GM18505 (cell line): ENCODE measurements around the gene RBBP8NL.

Experiments used
- ATAC-seq: cut with Tn5 transposase; IDR thresholded peaks from one replicate; pipeline ENCODE4 v1.9.1; 2021; ENCODE audit not compliant: unreplicated experiment
- POLR2A ChIP-seq: IDR thresholded peaks from 4 replicates; pipeline ENCODE4 v1.6.1; 2011; ENCODE audit warnings: borderline replicate concordance; ENCODE audit not compliant: insufficient read depth, insufficient read length; ENCODE audit errors: extremely low read depth

Gene RBBP8NL

DNA sequence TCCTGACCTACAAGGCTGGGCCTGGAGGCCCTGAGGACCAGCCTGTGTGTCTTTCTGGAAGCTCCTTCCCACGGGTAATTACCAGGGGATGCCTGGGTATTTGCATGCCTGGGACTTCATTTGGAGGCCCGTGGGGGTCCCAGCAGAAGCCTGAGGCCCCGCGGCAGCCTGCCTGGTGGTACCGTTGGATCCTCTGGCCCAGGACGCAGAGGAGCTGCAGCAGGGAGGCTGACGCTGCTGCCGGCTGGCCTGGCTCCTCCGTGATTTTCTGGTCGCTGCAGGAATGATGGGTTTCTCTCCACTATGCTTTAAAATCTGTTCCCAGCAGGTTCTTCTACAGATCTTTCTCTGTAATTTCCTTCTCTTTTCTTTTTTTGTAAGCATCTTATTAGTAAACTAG is 26.8 kb downstream of the RBBP8NL start:
- ATAC-seq = no peak
- no peak for TF ChIP-seq POLR2A

DNA sequence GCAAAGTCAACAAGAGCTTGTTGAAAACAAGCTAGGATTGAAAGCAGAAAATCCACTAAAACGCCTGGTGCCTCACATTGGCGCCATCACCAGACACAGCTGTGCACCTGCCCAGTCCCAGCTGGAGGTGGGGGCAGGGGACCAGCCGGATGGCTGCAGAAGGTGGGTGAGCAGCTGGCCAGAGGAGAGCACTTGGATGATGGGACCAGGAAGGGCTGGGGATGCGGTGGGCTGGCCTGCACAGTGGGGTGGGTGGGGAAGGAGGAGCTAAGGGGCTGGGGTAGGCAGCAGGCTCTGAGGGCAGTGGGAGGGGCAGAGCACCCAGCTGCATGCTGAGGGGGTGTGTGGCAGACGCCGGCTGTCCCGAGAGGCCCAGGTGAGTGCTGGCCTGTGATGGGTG is 27.3 kb downstream of the RBBP8NL start:
- ATAC-seq = no peak
- no peak for TF ChIP-seq POLR2A

DNA sequence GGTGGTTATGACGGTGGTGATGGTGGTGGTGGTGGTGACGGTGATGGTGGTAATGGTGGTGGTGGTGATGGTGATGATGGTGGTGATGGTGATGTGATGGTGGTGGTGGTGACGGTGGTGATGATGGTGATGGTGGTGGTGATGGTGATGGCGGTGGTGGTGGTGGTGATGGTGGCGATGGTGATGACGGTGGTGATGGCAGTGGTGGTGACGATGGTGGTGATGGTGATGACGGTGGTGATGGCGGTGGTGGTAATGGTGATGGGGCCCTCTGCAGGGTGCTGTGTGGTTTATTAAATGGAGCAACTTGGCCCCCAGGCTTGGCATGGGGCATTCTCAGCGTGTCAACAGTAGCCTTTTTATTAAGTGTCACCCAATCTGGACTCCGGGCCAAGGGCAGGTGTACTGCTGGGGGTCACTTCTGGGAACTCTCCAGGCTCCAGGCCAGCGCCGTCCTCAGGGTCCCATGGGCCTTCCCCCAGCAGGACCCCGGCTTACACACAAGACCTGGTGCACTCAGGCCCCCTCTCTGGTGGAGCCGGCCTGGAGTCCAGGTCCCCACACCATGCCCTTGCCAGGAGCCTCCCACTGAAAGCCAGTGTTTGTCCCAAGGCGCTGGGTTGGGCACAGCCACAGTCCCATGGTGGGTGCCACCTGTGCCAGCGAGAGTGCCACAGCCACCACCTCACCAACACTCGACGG is 29.1 kb downstream of the RBBP8NL start:
- TF ChIP-seq POLR2A = no peak
- no peak for ATAC-seq

DNA sequence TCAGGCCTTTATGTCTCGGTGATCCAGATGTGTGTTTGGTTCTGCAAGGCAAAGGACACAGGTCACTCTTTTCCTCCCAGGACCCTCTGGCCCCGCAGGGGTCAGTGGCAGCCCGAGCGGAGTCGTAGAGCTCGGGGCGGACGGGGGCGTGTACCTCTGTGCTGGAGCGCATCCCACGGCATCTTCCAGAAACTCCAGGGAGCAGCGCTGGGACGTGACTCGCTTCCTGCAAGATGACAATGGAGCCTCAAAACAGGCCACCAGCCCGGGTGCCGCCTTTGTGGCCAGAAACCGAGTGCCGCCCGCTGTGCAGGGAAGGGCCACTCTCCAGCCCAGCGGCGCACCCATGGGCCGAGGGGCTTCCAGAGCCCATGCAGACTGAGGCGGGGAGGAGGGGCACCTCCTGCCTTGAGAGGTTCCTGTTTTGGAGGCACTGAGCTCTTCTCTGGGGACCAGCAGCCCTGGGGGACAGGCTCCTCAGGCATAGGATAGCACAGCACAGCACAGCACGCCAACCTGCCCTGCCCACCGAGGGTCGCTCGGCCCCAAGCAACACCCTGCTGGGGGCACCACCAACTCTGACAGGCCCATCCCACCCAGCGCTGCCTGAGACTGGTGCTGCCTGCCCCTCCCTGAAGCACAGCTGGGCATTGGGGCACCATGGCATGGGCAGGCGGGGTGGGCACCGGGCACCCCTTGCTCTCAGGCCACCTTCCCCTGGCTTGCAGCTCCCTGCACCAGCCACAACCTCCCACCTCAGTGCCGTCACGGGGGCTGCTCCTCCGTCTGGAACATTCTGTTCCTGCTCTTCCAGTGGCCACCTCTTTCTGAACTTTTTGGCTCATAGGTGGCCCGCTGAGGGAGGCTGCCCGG is 30.7 kb downstream of the RBBP8NL start:
- no peak for ATAC-seq
- no peak for TF ChIP-seq POLR2A

DNA sequence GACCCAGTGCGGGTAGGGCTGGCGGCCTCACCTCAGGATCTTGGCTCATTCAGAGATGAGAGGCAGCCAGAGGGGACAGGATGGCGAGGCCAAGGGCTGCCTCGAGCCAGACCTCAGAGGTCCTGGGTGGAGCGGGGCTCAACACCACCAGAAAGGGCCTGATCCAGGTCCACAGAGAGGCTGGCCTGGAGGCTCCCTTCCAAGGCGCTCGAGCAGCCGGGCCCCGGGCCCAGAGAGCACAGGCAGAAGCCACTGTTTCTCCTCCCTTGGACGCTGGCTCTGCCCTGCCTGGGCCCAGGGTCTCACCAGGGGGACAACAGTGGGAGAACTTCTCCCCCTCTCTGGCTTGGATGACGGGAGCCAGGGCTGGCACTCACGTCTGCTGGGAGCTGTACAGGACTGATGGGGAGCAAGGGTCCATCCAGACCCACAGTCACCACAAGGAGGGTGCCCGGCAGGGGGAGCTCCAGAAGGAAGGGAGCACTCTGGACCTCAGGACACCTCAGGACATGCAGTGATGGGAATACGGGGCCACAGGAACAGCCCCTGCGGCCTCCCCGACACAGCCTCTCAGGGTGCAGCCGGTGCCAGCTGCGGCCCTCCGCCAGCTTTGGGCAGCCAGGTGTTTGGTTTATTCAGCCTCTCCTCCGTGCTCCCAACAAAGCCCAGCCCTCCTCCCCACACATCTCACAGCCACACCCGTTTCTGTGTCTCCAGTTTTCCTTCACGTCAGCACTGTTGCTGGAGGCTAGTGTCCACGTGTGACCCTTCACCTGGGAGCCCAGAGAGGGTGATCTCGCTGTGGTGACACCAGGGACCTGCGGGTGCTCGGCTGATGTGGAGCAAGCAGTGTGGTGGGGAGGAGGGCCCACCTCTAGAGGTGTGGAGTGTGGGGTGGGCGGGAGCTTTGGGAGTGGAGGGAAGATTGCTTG is 31.8 kb downstream of the RBBP8NL start:
- no peak for ATAC-seq

DNA sequence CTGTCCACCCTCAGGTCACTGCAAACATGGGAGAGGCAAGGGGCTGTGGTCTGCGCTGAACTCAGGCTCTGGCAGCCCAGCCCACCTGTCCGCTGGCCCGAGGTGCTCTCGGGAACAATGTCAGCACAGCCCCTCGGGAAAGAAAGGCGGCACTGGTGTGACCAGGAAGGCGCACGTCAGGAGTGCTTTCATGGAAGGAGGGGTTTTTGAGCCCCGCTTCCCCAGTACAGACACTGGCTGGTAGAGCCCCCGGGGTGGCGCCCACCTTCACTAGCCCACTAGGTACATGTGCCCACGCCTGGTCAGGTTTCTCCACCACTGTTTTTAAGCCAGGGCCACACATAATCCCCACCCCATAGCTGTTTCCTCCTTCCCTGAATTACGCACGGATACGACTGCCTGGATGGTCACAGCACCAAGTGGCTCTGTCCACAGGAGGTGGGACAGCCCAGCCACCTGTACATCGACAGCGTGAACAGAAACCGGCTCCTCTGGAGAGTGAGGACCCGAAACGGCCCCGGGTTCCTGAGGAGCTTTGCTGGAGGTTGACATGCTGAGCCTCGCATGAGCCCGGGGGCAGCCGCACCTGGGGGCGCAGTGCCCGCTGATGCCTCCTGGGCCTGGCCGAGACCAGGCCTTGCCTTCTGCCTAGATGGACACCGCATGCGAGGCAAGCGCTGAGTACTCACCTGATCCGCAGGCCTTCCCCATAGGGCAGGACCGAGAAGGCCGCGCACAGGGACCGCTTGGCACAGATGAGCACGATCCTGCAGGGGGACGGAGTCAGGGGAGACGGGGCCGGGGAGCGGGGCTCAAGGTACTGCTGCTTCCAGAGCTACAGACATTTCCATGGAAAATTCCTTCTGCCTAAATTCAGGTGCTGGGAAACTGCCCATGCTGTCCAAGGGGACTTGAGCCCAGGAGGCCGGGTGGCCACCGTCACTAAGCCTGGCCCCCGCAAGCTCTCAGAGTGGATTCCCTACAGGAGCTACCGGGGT is 32.8 kb downstream of the RBBP8NL start:
- no peak for ATAC-seq

More for the DNA sequence above, 31.8 kb downstream of the RBBP8NL start:
- TF ChIP-seq POLR2A = no peak

DNA sequence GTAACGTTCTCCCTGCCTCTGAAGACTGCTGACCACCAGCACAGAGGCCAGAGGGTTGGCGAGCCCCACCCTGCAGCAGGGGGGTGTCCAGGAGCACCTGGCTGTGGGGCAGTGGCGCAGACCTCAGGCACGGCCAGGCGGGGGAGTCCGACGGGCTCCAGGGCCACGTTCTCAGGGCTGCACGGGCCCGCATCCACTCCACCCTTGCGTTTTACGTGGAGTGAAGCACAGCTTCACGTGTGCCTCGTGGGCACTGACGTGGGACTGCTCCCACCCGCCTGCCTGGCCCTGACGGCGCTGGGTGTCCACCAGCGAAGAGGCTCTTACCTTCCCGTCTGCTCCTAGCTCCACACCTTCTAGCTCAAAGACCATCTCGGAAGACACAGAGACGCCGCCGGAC is 33.5 kb downstream of the RBBP8NL start:
- no peak for TF ChIP-seq POLR2A
- no peak for ATAC-seq

More for the DNA sequence above, 32.8 kb downstream of the RBBP8NL start:
- no peak for TF ChIP-seq POLR2A

DNA sequence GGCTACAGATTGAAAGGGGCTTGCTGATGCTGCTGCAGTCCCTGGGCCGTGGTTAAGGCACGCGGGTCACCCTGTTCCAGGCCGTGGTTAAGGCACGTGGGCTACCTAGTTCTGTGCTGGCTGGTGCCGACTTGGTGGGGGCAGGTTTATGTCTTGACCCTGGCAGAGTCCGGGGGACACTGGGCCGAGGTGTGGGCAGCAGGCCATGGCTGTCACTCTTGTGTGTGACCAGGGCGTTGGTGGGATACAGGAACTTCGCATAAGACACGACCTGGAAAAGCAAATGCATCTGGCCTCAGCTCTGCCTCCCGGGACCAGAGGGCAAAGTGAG is 34.0 kb downstream of the RBBP8NL start:
- no peak for TF ChIP-seq POLR2A
- no peak for ATAC-seq

DNA sequence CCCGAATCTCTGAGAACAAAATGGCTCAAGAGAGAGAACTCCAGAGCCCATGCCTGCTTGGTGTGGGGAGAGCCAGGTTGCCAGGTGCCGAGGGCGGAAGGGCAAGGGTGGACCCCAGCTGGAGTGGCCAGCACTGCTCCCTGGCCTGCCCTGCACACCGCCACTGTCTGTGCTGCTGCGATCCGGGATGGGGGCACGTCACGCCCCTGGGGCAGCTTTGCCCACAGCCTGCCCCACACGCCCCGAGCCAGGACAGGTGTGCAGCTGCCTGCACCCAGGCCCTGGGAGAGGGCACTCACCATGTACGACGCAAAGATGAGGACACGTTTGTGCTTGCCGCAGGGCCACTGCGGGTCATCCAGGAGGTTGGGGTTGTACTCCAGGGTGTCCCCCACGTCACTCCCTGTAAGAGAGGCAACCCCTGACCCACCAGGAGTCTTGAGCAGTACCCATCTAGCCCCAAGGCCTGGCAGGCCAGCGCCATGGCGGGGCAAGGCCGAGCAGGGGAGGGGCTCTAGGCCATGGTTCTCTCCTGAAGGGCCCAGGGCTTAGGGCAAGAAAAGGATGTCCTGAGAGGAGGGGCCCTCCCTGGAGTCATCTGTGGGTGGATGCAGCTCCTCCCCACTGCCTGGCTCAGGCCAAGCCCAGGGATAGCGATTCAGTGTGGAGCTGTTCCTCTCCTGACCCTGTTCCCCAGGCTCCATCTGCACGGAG is 34.6 kb downstream of the RBBP8NL start:
- no peak for TF ChIP-seq POLR2A
- no peak for ATAC-seq

DNA sequence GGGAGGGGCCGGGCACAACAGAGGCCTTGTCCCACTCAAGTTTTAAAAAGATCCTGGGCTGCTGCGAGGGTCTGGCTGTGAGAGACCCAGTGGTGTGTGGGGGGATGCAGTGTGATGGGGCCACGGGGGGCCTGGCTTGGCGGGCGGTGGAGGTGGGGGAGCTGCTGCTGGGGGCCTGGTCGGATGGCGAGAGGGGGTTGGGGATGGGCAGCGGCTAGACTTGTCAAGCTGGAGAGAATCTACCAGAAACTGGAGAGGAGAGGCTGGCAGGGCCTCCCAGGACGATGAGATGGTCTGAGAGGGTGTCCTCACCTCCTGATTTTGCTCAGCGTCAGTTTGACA is 35.3 kb downstream of the RBBP8NL start:
- TF ChIP-seq POLR2A = no peak
- no peak for ATAC-seq

DNA sequence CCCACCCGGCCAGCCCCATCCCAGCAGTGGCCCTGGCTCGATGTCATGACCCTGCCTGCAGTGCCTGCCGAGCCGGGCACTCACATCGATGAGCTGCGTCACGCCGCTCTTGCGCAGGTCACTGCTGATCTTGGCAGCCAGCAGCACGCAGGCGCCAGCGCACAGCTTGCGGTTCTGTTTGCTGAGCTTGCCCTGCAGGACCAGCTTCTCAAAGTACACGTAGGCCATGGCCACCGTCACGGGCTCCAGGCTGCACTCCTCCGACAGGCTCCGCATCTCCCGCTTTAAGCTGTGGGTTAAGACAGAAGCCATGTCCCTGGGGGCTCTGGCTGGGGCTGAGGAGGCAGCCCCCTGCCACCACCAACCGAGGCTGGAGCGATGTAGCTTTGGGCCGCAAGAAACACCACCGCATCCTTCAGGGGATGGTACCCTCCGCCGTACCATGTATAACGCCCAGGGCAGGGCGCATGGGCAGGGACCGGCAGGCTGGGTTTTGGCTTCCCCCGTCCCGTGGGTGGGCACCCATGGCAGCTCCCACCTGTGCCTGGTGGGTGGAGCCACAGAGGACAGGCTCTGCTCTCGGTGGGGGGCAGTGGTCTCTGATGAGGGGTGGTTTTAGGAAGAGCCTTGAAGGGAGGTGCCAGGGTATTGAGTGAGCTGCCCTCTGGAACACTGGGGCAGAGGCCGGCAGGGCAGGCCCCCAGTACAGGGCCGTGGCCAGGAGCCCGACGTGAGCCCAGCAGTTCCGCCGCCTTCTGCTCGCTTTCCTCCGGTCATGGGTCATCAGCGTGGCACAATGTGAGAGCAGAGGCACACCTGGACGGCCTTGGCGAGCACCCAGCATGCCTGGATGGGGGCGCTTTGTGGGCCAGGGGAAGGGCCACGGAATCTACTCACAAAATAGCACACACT is 35.9 kb downstream of the RBBP8NL start:
- no peak for TF ChIP-seq POLR2A
- ATAC-seq = no peak
